Liver (tissue), 9 donors: ENCODE data around the gene THADA. TPM values are rescaled to one million over a fixed set of nuclear protein-coding genes. Genes with fewer than 3 reads are reported as not detected.

Experiments
- DNase-seq: peaks from one replicate; pipeline ENCODE4 v3.0.0-alpha.2; 2017; ENCODE audit warnings: low spot score
- H3K27ac ChIP-seq, 2 donors: one replicate each; pipeline ENCODE4 v1.7.0; 2013; ENCODE audit warnings: inconsistent platforms in 2 of 2, low read length in 2 of 2, control low read depth in 1 of 2, low read depth in 1 of 2, mild to moderate bottlenecking in 1 of 2
- H3K27me3 ChIP-seq, 4 donors: one replicate each; pipeline versions ENCODE4 v1.6.1 to v1.7.0; 2013; ENCODE audit warnings: low read length in 3 of 4, inconsistent platforms in 1 of 4, mild to moderate bottlenecking in 1 of 4, moderate library complexity in 1 of 4; ENCODE audit not compliant: control insufficient read depth in 4 of 4, insufficient read depth in 4 of 4
- H3K36me3 ChIP-seq, 4 donors: one replicate each; pipeline versions ENCODE4 v1.6.1 to v1.7.0; 2013; ENCODE audit warnings: low read length in 3 of 4, mild to moderate bottlenecking in 3 of 4, low read depth in 1 of 4, moderate library complexity in 1 of 4; ENCODE audit not compliant: control insufficient read depth in 4 of 4, insufficient read depth in 3 of 4
- H3K4me1 ChIP-seq, 4 donors: one replicate each; pipeline versions ENCODE4 v1.6.1 to v1.7.0; 2013; ENCODE audit warnings: low read length in 3 of 4, mild to moderate bottlenecking in 3 of 4, moderate library complexity in 1 of 4; ENCODE audit not compliant: control insufficient read depth in 4 of 4, insufficient read depth in 4 of 4
- H3K4me3 ChIP-seq, 3 donors: one replicate each; pipeline versions ENCODE4 v1.6.1 to v1.7.0; 2013; ENCODE audit warnings: low read length in 3 of 3, control low read depth in 1 of 3, low read depth in 1 of 3, mild to moderate bottlenecking in 1 of 3
- H3K9ac ChIP-seq, 2 donors: one replicate each; pipeline ENCODE4 v1.7.0; 2013; ENCODE audit warnings: low read length in 2 of 2, mild to moderate bottlenecking in 2 of 2, moderate library complexity in 2 of 2, control low read depth in 1 of 2, low read depth in 1 of 2
- H3K9me3 ChIP-seq, 4 donors: one replicate each; pipeline versions ENCODE4 v1.6.1 to v1.7.0; 2013; ENCODE audit warnings: low read length in 3 of 4; ENCODE audit not compliant: control insufficient read depth in 4 of 4
- EGR1 ChIP-seq, 2 donors: IDR thresholded peaks; 2 replicates each; pipeline ENCODE4 v1.6.1; 2016 to 2018; ENCODE audit warnings: antibody characterized with exemption in 2 of 2, low read depth in 2 of 2
- FOXA1 ChIP-seq: IDR thresholded peaks from 2 replicates; pipeline ENCODE4 v1.6.1; 2016; ENCODE audit warnings: antibody characterized with exemption
- FOXA2 ChIP-seq: IDR thresholded peaks from 2 replicates; pipeline ENCODE4 v1.6.1; 2016; ENCODE audit warnings: antibody characterized with exemption
- GABPA ChIP-seq, 2 donors: IDR thresholded peaks in 1 of 2; conservative IDR thresholded peaks in 1 of 2; 2 replicates each; pipeline ENCODE4 v1.6.1; 2016; ENCODE audit warnings: antibody characterized with exemption in 2 of 2, mild to moderate bottlenecking in 1 of 2, moderate library complexity in 1 of 2
- HNF4A ChIP-seq, 2 donors: conservative IDR thresholded peaks; 2 replicates each; pipeline ENCODE4 v1.6.1; 2016; ENCODE audit warnings: antibody characterized with exemption in 2 of 2, mild to moderate bottlenecking in 2 of 2
- HNF4G ChIP-seq: IDR thresholded peaks from 2 replicates; pipeline ENCODE4 v1.6.1; 2016; ENCODE audit warnings: antibody characterized with exemption
- JUND ChIP-seq, 2 donors: IDR thresholded peaks; 2 replicates each; pipeline ENCODE4 v1.6.1; 2016; ENCODE audit warnings: antibody characterized with exemption in 2 of 2
- MAX ChIP-seq: IDR thresholded peaks from 2 replicates; pipeline ENCODE4 v1.6.1; 2016; ENCODE audit warnings: antibody characterized with exemption
- NR2F2 ChIP-seq: IDR thresholded peaks from 2 replicates; pipeline ENCODE4 v1.6.1; 2016; ENCODE audit warnings: antibody characterized with exemption
- RAD21 ChIP-seq, 2 donors: IDR thresholded peaks; 2 replicates each; pipeline ENCODE4 v1.6.1; 2016; ENCODE audit warnings: antibody characterized with exemption in 2 of 2, mild to moderate bottlenecking in 2 of 2
- REST ChIP-seq: IDR thresholded peaks from 2 replicates; pipeline ENCODE4 v1.6.1; 2016; ENCODE audit warnings: antibody characterized with exemption, mild to moderate bottlenecking
- RXRA ChIP-seq, 2 donors: IDR thresholded peaks; 2 replicates each; pipeline ENCODE4 v1.6.1; 2017 to 2018; ENCODE audit warnings: antibody characterized with exemption in 2 of 2, mild to moderate bottlenecking in 1 of 2
- SP1 ChIP-seq: IDR thresholded peaks from 2 replicates; pipeline ENCODE4 v1.6.1; 2018; ENCODE audit warnings: antibody characterized with exemption, mild to moderate bottlenecking
- TAF1 ChIP-seq: conservative IDR thresholded peaks from 2 replicates; pipeline ENCODE4 v1.6.1; 2016; ENCODE audit warnings: antibody characterized with exemption, mild to moderate bottlenecking
- YY1 ChIP-seq: IDR thresholded peaks from 2 replicates; pipeline ENCODE4 v1.6.1; 2016; ENCODE audit warnings: antibody characterized with exemption, mild to moderate bottlenecking
- WGBS: extraction: QIAGEN DNeasy Blood & Tissue Kit; methylation state at CpG from one replicate; pipeline ENCODE4 v1.1.7; 2013; 5-methylcytosine and 5-hydroxymethylcytosine counted together
- polyA plus RNA-seq, 2 donors: library from polyadenylated mRNA; stranded (reverse) in 1 of 2; unstranded in 1 of 2; fragments of 200-250 nt in 1 of 2; fragments of >200 nt in 1 of 2; fragmentation: Nextera tagmentation in 1 of 2; extraction: Ambion mirVana in 1 of 2; gene quantifications; one replicate each; pipeline versions ENCODE4 v1.2.1 to v1.2.3, GENCODE V29; 2013 to 2015
- total RNA-seq, 2 donors: library from RNA; depleted of rRNA; stranded (reverse); fragments of >200 nt; gene quantifications; one replicate each; pipeline ENCODE4 v1.2.3, GENCODE V29; 2014
- TF ChIP-seq, protein P1 (sequence below): IDR thresholded peaks from 2 replicates; pipeline ENCODE4 v1.6.1; 2016; ENCODE audit warnings: antibody characterized with exemption
- TF ChIP-seq, protein P2 (sequence below): IDR thresholded peaks from 2 replicates; pipeline ENCODE4 v1.6.1; 2016; ENCODE audit warnings: antibody characterized with exemption
- TF ChIP-seq, protein P3 (sequence below): fragments of 150-350 bp; IDR thresholded peaks from 2 replicates; pipeline ENCODE4 v1.5.1; 2017; ENCODE audit warnings: improper control_type of control experiment, low read depth, low read length; ENCODE audit not compliant: missing input control
- donor health status: healthy.
- donor health status: healthy.
- donor health status: healthy.
- donor health status: healthy.
- donor health status: healthy.

THADA gene
- total and polyA plus RNA-seq, 4 donors = 12.0 to 37.2 (median 22.3) TPM

DNA sequence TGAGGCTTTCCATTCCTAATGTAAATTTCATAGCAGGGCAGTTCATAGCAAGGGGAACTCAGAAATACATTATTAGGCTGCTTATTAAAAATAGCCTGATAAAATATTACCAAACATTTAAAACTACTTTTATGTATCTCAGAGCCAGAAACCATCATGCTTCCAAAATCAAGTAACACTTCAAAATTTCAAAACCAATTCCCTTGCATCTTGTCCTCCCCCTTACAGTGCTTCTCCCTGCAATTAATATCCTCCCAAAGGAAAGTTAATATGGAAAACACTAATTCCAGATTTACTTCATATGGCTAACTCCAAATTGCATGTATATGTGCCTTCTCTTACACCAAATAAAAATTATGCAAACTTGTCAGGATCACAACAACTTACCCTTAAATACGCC lies 47.8 kb upstream of the THADA start:
- Histone ChIP-seq H3K27ac (no peak overlapping the region), H3K36me3 (no peaks in the 10 kb centered on the region), H3K27me3 (no peaks in the 10 kb centered on the region), H3K4me1 (no peaks in the 10 kb centered on the region), H3K9me3 (peaks cover 0 to 2% (median 1%) of the 10 kb centered on the region in 4 donors), H3K9ac (no peak overlapping the region), H3K4me3 (no peak overlapping the region)
- TF ChIP-seq, protein P1, sequence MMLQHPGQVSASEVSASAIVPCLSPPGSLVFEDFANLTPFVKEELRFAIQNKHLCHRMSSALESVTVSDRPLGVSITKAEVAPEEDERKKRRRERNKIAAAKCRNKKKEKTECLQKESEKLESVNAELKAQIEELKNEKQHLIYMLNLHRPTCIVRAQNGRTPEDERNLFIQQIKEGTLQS = no peak
- TF ChIP-seq HNF4G = no peak
- TF ChIP-seq RAD21 (IDR thresholded peaks at IDR 0.05) = no peak
- no peak for TF ChIP-seq FOXA1
- TF ChIP-seq NR2F2 = no peak
- no peak for TF ChIP-seq HNF4A (conservative IDR thresholded peaks at IDR 0.05)
- TF ChIP-seq MAX = no peak
- TF ChIP-seq GABPA (IDR thresholded peaks at IDR 0.05 in 1 of 2, conservative IDR thresholded peaks at IDR 0.05 in 1 of 2) = no peak
- TF ChIP-seq RXRA (IDR thresholded peaks at IDR 0.05) = no peak
- no peak for TF ChIP-seq JUND (IDR thresholded peaks at IDR 0.05)
- TF ChIP-seq TAF1 = no peak
- no peak for TF ChIP-seq EGR1 (IDR thresholded peaks at IDR 0.05; ENCODE audit: low read depth in 2 of 2)
- no peak for TF ChIP-seq FOXA2
- TF ChIP-seq REST = no peak
- TF ChIP-seq, protein P2, sequence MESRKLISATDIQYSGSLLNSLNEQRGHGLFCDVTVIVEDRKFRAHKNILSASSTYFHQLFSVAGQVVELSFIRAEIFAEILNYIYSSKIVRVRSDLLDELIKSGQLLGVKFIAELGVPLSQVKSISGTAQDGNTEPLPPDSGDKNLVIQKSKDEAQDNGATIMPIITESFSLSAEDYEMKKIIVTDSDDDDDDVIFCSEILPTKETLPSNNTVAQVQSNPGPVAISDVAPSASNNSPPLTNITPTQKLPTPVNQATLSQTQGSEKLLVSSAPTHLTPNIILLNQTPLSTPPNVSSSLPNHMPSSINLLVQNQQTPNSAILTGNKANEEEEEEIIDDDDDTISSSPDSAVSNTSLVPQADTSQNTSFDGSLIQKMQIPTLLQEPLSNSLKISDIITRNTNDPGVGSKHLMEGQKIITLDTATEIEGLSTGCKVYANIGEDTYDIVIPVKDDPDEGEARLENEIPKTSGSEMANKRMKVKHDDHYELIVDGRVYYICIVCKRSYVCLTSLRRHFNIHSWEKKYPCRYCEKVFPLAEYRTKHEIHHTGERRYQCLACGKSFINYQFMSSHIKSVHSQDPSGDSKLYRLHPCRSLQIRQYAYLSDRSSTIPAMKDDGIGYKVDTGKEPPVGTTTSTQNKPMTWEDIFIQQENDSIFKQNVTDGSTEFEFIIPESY = no peak
- DNase-seq = no peak
- WGBS = 93% methylated on average over 1 of the region's 1 CpG

DNA sequence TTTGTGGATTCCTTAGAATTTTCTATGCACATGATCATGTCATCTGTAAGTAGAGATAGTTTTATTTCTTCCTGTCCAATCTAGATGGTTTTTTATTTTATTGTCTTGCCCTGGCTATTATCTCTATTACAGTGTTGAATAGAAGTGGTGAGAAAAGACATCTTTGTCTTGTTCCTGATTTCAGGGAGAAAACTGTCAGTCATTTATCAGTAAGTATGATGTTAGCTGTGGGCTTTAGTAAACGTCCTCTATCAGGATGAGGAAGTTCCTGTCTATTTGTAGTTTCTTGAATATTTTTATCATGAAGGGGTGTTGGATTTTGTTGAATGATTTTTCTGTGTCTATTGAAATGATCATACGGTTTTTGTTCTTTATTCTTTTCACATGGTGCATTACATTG lies 46.5 kb upstream of the THADA start:
- no peak overlapping the region for H3K4me3 ChIP-seq
- H3K27ac ChIP-seq = no peak overlapping the region
- H3K9me3 ChIP-seq = peaks cover 0 to 2% (median 1%) of the 10 kb centered on the region in 4 donors
- no peak overlapping the region for H3K9ac ChIP-seq
- H3K4me1 ChIP-seq = peaks cover 0 to 6% (median 4%) of the 10 kb centered on the region in 4 donors
- no peak for DNase-seq
- H3K36me3 ChIP-seq = no peaks in the 10 kb centered on the region
- no peaks in the 10 kb centered on the region for H3K27me3 ChIP-seq
- 60% methylated on average over 2 of the region's 2 CpGs for WGBS
- no peak for TF ChIP-seq REST
- no peak for TF ChIP-seq TAF1
- no peak for TF ChIP-seq MAX
- TF ChIP-seq EGR1 (IDR thresholded peaks at IDR 0.05; ENCODE audit: low read depth in 2 of 2) = no peak
- no peak for TF ChIP-seq JUND (IDR thresholded peaks at IDR 0.05)
- no peak for TF ChIP-seq NR2F2
- no peak for TF ChIP-seq RXRA (IDR thresholded peaks at IDR 0.05)
- TF ChIP-seq SP1 = no peak
- TF ChIP-seq, protein P1 = no peak
- no peak for TF ChIP-seq RAD21 (IDR thresholded peaks at IDR 0.05)
- TF ChIP-seq YY1 = no peak
- TF ChIP-seq, protein P3, sequence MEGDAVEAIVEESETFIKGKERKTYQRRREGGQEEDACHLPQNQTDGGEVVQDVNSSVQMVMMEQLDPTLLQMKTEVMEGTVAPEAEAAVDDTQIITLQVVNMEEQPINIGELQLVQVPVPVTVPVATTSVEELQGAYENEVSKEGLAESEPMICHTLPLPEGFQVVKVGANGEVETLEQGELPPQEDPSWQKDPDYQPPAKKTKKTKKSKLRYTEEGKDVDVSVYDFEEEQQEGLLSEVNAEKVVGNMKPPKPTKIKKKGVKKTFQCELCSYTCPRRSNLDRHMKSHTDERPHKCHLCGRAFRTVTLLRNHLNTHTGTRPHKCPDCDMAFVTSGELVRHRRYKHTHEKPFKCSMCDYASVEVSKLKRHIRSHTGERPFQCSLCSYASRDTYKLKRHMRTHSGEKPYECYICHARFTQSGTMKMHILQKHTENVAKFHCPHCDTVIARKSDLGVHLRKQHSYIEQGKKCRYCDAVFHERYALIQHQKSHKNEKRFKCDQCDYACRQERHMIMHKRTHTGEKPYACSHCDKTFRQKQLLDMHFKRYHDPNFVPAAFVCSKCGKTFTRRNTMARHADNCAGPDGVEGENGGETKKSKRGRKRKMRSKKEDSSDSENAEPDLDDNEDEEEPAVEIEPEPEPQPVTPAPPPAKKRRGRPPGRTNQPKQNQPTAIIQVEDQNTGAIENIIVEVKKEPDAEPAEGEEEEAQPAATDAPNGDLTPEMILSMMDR = no peak
- TF ChIP-seq FOXA2 = no peak
- TF ChIP-seq HNF4G = no peak
- no peak for TF ChIP-seq FOXA1
- no peak for TF ChIP-seq GABPA (IDR thresholded peaks at IDR 0.05 in 1 of 2, conservative IDR thresholded peaks at IDR 0.05 in 1 of 2)
